ENCODE data around the gene FRMPD2.

GRCh38 chr10:48289501-48290238, 15.2 kb upstream of the FRMPD2 start:
- TF ChIP-seq CTCF (conservative IDR thresholded peaks at IDR 0.05; ENCODE audit: low read length) = peak; percentile 83
- TF ChIP-seq EZH2phosphoT487 (IDR thresholded peaks at IDR 0.05; ENCODE audit: borderline replicate concordance) = no peak

Measured in Loucy (cell line).